Caki2 (cell line): ENCODE data around the gene CAPG. TPM values are rescaled to one million over a fixed set of nuclear protein-coding genes. Genes with fewer than 3 reads are reported as not detected.
"Not testable (repeated sequence)": the region's sequence is repeated elsewhere in the genome, so short reads cannot be mapped to it uniquely, and the experiment has no call there.

Experiments
- DNase-seq: peaks from one replicate; pipeline ENCODE4 v3.0.0-alpha.2; 2015; ENCODE audit warnings: low read depth
- in situ Hi-C: cut with HindIII; loops from 2 replicates; pipeline ENCODE4 v1.10.0; 2016; ENCODE audit warnings: low sequenced_read_pairs, low pct_unique_long_range_greater_than_20kb, mixed read lengths
- total RNA-seq: library from RNA; depleted of rRNA; stranded (reverse); fragments of >200 nt; shearing (Covaris generic); gene quantifications from 2 replicates; pipeline ENCODE4 v1.2.3, GENCODE V29; 2014; ENCODE audit warnings: low replicate concordance

Gene CAPG
- total RNA-seq, 1 experiment from 2014 or later, result 545 TPM

DNA sequence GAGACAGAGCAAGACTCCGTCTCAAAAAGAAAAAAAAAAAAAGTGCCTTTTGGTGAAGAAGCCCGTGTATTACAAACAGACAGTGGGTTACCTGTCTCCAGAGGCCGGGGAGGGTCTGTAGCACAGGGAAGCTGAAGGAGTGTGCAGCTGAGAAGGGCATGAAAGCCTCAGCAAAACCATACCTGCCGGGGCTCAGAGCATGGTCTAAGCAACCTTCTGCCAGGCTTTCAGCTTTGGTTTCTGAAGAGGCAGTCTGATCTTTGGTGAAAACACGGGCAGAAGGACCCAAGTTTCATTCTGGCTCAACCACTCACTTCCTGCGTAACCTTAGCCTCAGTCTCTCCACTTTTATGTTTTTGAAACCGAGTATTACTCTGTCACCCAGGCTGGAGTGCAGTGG is 29.8 kb upstream of the CAPG start:
- DNase-seq, result no peak
- in situ Hi-C loops, result no loop called here

DNA sequence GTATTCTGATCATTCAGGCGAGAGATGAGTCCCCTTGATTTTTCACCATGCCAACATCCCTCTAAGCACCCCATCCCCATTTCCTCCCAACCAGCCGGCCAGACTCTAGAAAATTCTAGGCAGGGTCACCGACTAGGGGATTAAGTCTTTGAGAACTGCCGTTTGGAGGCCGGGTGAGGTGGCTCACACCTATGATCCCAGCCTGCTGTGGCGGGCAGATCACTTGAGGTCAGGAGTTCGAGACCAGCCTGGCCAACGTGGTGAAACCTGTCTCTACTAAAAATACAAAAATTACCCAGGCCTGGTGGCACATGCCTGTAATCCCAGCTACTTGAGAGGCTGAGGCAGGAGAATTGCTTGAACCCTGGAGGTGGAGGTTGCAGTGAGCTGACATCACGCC is 29.4 kb upstream of the CAPG start:
- in situ Hi-C loops, DNase-seq: not testable (repeated sequence)

DNA sequence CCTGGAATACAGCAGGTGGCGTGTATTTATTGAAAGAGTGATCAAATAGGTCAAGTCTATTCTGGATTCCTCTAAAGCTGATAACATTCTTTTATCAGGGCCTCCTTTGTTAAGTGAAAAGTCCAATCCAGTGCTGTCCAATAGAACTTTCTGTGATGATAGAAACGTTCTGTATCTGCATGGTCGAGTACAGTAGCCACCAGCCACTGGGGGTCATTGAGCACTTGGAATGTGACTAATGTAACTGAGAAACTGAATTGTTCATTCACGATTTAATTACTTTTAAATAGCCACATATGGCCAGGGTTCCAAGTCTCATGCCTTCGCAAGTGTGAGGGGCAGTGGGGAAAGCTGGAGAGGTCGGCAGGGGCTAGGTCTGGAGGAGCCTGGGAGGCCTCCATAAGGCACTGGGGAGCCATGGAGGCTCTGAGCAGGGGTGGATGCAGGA is 28.9 kb upstream of the CAPG start:
- no peak for DNase-seq
- in situ Hi-C loops, result no loop called here

DNA sequence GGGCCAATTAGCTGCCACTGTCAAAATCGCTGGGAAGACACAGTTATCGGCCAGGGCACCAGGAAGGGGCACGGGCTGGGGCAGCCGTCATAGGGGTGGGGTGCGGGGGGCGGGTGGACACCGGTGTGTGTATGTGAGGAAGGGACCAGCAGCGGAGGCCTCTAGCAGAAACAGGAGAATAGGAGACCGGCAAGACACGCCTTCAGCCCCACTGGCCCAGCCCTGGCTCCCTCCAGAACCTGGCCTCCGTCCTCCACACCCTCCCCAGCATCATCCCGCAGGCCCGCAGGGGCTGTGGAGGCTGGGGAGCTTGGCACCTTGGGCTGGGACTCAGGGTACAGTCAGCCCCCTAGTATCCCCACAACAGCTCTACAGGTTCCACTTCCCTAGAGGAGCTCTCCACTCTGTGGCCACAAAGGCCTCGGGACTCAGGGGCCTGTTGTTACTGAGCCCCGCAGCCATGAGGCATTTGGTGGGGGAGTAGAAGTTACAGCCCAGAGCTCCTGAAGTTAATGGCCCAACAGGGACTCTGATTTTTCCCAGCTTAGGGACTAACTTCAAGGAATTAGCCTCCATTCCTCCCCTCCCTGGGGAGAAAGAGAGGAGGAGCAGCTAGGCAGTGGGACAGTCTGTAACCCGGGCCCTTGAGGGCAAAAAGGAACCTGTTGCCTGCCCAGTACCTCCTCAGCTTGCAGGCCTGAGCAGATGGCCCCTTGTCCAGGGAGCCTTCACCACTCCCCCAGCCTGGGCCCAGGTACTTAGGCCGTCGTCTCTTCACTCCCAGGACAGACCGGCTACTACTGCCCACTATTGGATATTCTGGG is 28.2 kb upstream of the CAPG start:
- peak; percentile 60 for DNase-seq
- in situ Hi-C loops, result no loop called here

DNA sequence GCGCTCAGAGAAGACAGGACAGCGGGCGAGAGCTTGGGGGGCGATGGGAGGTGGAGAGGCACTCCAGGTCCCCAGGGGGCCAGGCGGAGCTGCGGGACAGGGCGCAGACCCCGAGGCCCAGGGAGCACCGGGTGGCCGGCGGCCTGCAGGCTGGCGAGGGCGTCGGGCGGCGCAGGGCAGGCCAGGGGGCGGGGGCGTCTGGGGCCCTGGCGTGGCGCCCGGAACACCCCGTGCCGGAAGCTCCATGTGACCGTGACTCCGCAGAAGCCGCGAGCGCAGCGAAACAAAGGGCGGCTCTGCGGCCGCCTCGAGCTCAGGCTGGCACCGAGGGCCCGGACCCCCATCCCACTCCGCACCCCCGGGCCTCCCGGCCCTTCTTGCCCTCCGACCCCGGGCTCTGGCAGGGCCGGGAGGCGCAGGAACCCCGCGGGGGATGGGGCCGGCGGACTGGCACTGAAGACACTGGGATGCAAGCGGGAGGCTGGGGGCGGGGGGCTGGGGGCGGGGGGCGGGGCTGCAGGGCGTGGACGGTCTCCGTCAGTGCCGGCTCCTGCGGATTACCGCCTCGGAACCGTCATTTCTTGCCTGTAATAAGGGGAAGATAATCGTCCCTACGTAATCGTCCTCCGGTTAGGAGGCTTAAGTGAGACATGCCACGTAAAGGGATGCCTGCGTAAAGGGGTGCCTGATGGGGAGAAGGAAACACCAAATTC is 27.5 kb upstream of the CAPG start:
- DNase-seq, result peak; percentile 90
- in situ Hi-C loops, result no loop called here

DNA sequence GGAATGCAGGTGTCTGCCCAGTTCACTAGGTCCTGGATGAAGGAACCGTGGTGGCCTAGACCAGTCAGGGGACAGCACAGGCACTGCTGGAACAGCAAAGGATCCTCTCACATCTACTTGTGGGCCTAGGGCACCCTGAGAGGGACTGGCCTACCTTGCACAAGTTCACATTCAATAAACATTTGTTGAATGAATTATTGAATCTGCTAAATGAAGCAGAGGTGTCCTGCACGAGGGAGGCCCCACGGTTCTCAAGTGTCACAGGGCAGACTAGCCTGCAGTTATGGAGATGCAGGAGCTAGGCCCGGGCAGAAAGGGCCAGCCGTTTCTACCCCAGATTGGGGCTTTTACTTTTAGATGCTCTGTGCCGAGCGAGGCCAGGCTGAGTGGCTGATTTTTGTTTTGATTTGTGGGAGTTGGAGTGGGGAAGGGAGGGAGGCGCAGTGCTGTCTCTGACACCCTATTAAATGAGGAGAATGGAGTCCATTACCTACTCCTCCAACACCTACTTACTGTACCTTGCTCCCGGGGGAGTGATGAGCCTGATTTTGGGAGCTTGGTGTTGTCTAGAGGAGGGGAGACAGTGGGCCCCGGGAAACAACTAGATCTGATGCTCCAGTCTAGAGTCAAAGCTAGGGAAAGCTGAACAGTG is 26.8 kb upstream of the CAPG start:
- in situ Hi-C loops, result no loop called here
- no peak for DNase-seq

DNA sequence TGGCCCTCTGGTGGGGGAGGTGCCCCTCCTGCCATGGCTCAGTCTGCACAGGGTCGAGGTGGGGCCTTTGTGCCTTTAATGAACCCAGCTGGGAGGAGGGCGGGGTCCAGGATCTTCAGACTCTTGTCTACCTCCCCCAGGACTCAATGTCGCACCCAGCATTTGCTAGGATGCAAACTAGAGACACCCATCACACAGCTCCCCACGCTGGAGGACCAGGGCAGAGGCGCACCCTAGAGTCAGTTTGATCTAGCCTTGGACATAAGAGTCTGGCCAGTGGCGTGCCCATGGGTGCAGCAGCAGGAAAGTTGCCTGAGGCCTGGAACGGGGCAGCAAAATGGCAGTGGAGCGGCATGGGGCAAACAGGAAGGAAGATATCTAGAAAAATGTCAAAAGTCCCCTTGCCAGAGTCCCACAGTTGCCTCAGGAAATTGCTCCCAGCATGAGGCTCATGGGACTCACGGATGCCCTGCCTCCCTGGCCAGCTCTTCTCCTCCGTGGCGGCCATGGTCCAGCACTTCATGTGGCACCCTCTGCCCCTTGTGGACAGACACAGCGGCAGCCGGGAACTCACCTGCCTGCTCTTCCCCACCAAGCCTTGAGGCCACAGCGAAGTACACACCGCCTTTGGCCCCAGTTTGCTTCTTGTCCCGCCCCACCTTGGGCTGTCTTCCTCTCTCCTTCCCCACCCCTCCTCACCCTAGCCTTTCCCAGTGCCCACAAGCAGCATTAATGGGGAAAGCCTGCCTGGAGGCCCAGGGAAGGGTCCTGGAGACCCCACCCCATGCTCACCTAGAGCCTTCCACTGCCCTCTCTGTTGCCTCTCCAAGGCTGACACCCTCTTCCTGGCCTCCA is 26.0 kb upstream of the CAPG start:
- no peak for DNase-seq
- in situ Hi-C loops, result no loop called here

DNA sequence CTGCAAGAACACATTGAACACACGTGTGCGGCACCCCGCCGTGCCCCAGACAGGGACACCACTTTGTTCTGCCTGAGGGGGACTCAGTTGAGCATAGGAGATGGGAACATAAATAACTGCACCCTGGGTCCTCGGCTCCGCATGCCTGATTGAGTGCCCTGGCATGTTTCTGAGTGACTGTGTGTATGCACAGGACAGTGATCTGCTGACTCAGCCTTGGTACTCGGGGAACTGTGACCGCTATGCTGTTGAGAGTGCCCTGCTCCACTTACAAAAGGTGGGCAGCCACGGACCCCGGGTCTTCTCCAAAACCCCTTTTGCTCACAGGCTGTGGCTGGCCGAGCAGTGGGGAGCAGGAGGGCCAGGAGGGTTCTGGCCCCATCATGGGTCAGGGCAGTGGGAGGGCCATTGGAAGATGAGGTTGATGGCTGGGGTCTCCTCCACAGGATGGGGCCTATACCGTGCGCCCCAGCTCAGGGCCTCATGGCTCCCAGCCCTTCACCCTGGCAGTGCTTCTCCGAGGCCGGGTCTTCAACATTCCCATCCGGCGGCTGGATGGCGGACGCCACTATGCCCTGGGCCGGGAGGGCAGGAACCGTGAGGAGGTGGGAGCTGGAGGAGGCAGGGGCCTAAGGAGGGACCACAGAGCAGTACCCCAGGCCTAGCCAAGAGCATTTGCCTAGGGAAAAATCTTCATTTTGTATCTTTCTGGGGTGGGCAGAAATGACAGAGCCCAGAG is 25.2 kb upstream of the CAPG start:
- in situ Hi-C loops, result no loop called here
- peak; percentile 74 for DNase-seq

DNA sequence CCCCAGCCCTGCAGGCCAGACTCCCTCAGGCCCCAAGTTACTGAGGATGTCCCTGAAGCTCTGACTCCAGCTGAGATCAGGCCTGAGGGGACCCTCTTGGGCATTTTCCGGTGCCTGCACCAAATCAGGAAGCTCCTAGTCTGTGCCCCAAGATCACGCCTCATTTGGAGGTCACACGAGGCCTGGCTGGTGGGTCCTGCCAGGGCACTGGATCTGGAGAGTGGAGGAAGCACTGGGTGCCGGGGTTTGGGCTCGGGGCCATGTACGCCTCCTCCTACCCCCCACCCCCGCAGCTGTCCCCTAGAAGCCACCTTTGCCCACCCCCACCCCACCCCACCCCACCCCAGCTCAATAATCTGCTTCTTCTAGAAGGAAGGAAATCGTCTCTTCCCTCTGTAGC is 24.5 kb upstream of the CAPG start:
- DNase-seq, result no peak
- in situ Hi-C loops, result no loop called here

DNA sequence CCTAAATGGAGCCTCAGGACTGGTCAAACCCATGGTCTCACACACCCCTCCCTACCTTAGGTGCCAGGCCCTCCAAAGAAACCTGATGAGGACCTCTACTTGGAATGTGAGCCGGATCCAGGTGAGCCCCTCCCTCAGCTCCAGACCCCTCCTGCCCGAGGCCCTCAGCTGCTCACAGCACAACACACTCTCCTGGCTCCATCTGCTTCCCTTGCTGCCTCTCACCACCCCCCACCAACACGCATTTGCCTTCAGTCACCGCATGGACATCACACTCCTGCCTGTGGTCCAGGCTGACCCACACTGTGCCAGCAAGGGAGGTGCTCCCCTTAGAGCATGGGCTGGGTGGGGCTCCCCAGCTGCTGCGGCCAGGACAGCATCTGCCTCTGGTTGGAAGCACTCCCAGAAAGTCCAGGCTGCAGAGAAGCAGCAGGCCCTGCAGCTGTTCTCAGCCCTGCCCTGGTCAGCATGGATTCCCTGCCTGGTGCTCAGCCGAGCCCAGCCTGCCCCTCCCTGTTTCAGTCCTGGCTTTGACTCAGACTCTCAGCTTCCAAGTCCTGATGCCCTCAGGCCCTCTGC is 23.4 kb upstream of the CAPG start:
- peak; percentile 54 for DNase-seq
- in situ Hi-C loops, result no loop called here

DNA sequence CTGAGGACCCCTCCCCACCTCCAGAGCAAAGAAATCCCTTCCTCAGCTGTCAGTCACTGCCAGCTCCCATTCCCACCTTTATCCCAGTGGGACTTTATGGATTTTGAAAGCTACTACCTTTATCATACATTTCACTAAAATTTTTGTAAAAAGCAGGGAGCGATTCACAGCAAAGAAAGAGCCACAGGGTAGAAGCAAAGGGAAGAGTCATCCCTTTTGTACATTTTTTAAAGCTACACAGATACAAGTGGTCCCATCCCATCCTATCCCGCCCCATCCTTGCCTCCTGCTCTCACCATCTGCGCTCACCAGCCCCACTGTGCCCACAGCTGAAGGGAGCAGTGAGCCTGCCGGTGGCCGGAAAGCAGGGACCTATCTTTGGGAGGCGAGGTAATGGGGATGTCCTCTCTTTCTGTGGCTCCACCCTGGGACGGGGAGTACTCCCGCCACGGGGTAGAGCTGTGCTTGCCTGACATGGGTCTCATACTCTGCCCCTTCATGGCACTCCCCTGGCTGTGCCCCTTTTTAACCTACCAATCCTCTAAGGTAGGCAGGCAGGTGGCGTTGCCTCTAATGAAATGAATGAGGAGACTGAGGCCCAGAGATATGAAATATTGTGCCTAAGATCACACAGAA is 21.5 kb upstream of the CAPG start:
- in situ Hi-C loops, result no loop called here
- no peak for DNase-seq

DNA sequence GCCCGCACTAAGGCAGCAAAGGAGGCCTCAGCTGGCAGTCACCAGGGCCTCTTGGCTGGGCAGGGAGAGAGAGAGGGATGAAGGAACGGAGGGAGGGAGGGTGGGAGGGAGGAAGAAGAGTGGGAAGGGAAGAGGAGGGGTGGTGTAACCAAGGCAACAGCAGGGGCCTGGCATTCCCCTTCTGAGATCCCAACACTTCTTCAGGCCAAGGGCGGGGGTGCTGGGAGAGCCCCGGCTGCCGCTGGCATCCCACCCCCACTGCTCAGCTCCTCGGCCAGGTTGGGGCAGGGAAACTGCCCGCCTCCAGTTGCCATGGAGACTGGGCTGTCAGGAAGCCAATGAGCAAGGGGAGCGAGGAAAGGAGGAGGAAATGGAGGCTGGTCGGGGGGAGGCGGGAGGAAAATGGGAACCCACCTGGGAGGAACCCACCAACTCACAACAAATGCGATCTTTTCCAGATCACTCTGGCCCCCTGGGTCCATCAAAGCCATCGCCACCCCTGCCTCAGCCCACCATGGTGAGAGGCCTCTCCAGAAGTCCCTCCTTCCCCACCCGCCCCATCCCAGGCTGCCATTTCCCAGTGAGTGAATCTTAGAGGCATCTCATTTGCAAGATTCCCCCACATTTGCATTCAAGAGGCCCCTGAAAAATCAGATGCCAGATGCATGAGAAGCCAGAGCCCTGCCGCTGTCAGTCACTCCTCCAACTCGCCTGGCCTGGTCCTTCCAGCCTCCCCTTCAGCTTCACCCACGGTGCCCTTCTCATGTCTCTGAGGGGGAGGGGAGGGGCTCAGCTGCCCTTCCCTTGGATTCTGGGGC is 20.8 kb upstream of the CAPG start:
- DNase-seq, result no peak
- in situ Hi-C loops, result no loop called here

DNA sequence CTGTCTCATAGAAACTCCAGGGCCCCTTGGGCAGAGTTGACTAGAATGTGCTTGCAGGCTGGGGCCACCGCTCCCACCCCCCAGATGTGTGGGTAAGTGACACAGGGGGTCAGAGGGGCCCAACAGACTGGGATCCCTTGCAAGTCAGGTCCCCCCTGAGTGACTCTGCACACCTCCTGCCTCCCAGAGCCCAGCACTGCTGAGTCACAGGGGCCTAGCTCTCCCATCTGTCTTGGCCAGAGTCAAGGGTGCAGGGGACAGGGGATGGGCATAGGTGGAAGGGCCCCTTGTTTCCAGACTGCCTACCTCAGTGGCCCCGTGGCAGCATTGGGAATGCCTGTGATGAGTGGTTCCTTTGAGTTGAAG is 19.7 kb upstream of the CAPG start:
- DNase-seq, result no peak
- in situ Hi-C loops, result no loop called here

DNA sequence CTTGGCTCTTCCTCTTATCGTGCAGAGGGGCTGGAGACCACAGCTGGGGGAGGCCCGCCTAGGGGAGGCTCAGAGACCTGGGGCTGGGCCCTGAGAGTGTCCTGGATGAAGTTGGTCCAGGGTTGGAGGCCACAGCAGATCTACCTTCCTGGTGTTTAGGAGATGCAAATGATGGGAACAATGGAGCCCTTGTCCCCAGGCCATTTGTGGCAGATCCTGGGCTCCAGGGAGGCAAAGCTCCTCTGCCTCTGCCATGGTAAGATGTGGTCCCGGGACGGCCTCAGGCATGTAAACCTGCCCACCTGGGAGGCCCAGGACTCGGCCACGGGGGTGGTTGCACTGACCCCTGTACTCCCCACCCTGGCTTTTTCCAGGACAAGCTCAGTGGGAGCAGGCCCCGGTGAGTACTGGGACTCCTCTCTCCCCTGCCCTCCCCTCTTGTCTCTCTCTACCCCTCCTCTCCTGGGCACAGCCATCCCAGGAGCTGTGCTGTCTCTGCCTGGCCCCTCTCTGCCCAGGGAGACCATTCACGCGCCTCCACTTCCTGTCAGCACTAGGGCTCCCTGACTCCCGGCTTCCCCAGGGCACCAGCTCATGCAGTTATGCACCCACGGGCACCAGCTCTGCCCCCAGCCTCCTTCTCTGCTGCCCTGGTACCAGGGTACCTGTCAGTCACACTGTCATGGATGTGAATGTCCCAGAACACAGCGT is 19.2 kb upstream of the CAPG start:
- no peak for DNase-seq
- in situ Hi-C loops, result no loop called here

DNA sequence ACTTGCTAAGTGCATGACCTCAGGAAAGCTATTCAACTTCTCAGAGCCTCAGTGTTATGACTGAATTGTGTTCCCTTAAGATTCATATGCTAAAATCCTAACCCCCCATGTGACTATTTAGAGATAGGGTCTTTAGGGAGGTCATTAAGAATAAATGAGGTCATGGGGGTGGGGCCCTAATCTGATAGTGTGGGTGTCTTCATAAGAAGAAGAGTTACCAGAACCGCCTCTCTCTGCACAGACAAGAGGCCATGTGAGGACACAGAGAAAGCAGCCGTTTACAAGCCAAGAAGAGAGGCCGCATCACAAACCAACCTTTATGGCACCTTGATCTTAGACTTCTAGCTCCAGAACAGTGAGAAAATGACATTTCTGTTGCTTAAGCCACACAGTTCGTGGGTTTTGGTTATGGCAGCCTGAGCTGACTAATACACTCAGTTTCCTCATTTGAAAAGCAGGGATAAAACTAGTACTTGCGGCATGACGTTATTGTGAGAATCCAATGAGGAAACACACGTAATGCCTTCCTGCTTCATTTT is 18.2 kb upstream of the CAPG start:
- no peak for DNase-seq
- in situ Hi-C loops, result no loop called here
